Ascending aorta (tissue), 2 donors: ENCODE results near the gene ARL5C. TPM values are rescaled to one million over a fixed set of nuclear protein-coding genes. Genes with fewer than 3 reads are reported as not detected.
A peak's percentile ranks its signal among the peaks of the same experiment; 100 is the strongest.

Source experiments
- DNase-seq, 2 donors: peaks; one replicate each; pipeline ENCODE4 v3.0.0-alpha.2; 2019; ENCODE audit warnings: low spot score in 2 of 2
- H3K27ac ChIP-seq, 2 donors: fragments of 200-600 bp; sonication (generic); one replicate each; pipeline ENCODE4 v1.5.1; 2016 to 2017; ENCODE audit warnings: mild to moderate bottlenecking in 1 of 2
- H3K27me3 ChIP-seq: fragments of 200-600 bp; sonication (generic); one replicate; pipeline ENCODE4 v1.5.1; 2017
- H3K36me3 ChIP-seq, 2 donors: fragments of 200-600 bp; sonication (generic); one replicate each; pipeline ENCODE4 v1.5.1; 2016
- H3K4me1 ChIP-seq, 2 donors: fragments of 200-600 bp; sonication (generic); one replicate each; pipeline ENCODE4 v1.5.1; 2016 to 2017; ENCODE audit warnings: mild to moderate bottlenecking in 1 of 2
- H3K4me3 ChIP-seq, 2 donors: fragments of 200-600 bp; sonication (generic); one replicate each; pipeline ENCODE4 v1.5.1; 2016 to 2017; ENCODE audit warnings: mild to moderate bottlenecking in 1 of 2
- H3K9me3 ChIP-seq, 2 donors: fragments of 200-600 bp; sonication (generic); one replicate each; pipeline ENCODE4 v1.5.1; 2016
- CTCF ChIP-seq, 3 experiments: fragments of 200-600 bp in 2 of 3; fragments of 450-650 bp in 1 of 3; sonication (generic) in 2 of 3; IDR thresholded peaks; one replicate each; pipeline ENCODE4 v1.5.1; 2016 to 2019; ENCODE audit warnings: antibody characterized with exemption in 3 of 3, mild to moderate bottlenecking in 1 of 3, moderate library complexity in 1 of 3
- intact Hi-C: fragments of 100-400 bp; cut with DNase I; formaldehyde crosslinking; loops from one replicate; pipeline ENCODE4 v1.15.1; 2023
- total RNA-seq: library from RNA; depleted of rRNA; stranded (reverse); fragments of >200 nt; gene quantifications from one replicate; pipeline ENCODE4 v1.1.0, GENCODE V29; 2016

ARL5C gene
- total RNA-seq, 1 donor from 2014 or later: not detected

GRCh38 chr17:39145143-39145542 is 20.8 kb downstream of the ARL5C start:
- Histone ChIP-seq H3K27me3 (no peaks in the 10 kb centered on the region), H3K4me1 (no peaks in the 10 kb centered on the region), H3K36me3 (no peaks in the 10 kb centered on the region), H3K4me3 (no peak overlapping the region), H3K9me3 (no peaks in the 10 kb centered on the region), H3K27ac (no peak overlapping the region)
- DNase-seq: no peak
- no peak for TF ChIP-seq CTCF (IDR thresholded peaks at IDR 0.05)
- intact Hi-C loops: no loop called here

DNA sequence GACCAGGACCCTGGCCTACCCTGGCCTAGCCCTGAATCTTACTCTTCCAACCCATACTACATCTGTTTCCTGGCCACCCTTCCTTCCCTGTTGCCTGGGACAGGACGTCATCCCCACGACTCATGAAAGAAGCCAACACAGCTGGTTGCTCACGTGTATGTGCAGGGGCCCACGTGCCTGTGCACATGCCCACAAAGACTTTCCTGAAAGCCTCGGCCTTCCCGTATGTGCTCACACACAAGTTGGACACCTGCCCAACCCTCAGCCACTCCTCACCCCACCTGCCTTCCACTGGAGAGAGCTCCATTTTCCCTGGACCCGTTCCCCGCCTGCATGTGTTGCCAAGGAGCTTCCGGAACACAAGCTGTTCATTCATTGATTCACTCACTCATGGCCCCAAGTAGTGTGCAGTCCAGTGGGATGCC is 21.5 kb downstream of the ARL5C start:
- Histone ChIP-seq H3K27me3 (no peaks in the 10 kb centered on the region), H3K4me3 (no peak overlapping the region), H3K36me3 (no peaks in the 10 kb centered on the region), H3K9me3 (no peaks in the 10 kb centered on the region), H3K27ac (peak overlapping the region in 1 of 2 donors; percentile 56), H3K4me1 (no peaks in the 10 kb centered on the region)
- DNase-seq: peak; percentile 25 to 81
- intact Hi-C loops: no loop called here
- TF ChIP-seq CTCF (IDR thresholded peaks at IDR 0.05): no peak

GRCh38 chr17:39143552-39144093 is 22.3 kb downstream of the ARL5C start:
- no peaks in the 10 kb centered on the region for H3K27me3 ChIP-seq
- no peaks in the 10 kb centered on the region for H3K4me1 ChIP-seq
- no peak for DNase-seq
- no peaks in the 10 kb centered on the region for H3K36me3 ChIP-seq
- peak overlapping the region; percentile 16 to 56 for H3K27ac ChIP-seq
- intact Hi-C loops: no loop called here
- TF ChIP-seq CTCF (IDR thresholded peaks at IDR 0.05): no peak
- H3K9me3 ChIP-seq: no peaks in the 10 kb centered on the region
- H3K4me3 ChIP-seq: no peak overlapping the region

GRCh38 chr17:39141915-39142664 is 23.9 kb downstream of the ARL5C start:
- intact Hi-C loops: no loop called here
- TF ChIP-seq CTCF (IDR thresholded peaks at IDR 0.05): no peak
- Histone ChIP-seq H3K4me3 (no peak overlapping the region), H3K9me3 (no peaks in the 10 kb centered on the region), H3K36me3 (no peaks in the 10 kb centered on the region), H3K27ac (no peak overlapping the region), H3K27me3 (no peaks in the 10 kb centered on the region), H3K4me1 (no peaks in the 10 kb centered on the region)
- DNase-seq: no peak

- no peaks in the 10 kb centered on the region for H3K4me1 ChIP-seq
- no peak overlapping the region for H3K27ac ChIP-seq
- TF ChIP-seq CTCF (IDR thresholded peaks at IDR 0.05): no peak
- intact Hi-C loops: no loop called here
- no peak for DNase-seq
- H3K27me3 ChIP-seq: no peaks in the 10 kb centered on the region
- no peaks in the 10 kb centered on the region for H3K9me3 ChIP-seq
- H3K36me3 ChIP-seq: no peaks in the 10 kb centered on the region
- no peak overlapping the region for H3K4me3 ChIP-seq
These were observed 24.7 kb downstream of the ARL5C start for GRCh38 chr17:39141294-39141693.
